Mammary epithelial cell (primary cell): ENCODE measurements around the gene IRF2BP2.

Source experiments
- EZH2 ChIP-seq: IDR thresholded peaks from 2 replicates; pipeline ENCODE4 v1.6.1; 2012; ENCODE audit warnings: low read length, inconsistent platforms, borderline replicate concordance
- TF ChIP-seq, protein P1 (sequence below), 2 donors: IDR thresholded peaks in 1 of 2; conservative IDR thresholded peaks in 1 of 2; 2 replicates each; pipeline ENCODE4 v1.5.1; 2011 to 2012; ENCODE audit warnings: inconsistent platforms in 2 of 2, low read length in 2 of 2, mild to moderate bottlenecking in 2 of 2, control low read depth in 1 of 2, low read depth in 1 of 2; ENCODE audit not compliant: insufficient read depth in 1 of 2; ENCODE audit errors: extremely low read depth in 1 of 2

DNA sequence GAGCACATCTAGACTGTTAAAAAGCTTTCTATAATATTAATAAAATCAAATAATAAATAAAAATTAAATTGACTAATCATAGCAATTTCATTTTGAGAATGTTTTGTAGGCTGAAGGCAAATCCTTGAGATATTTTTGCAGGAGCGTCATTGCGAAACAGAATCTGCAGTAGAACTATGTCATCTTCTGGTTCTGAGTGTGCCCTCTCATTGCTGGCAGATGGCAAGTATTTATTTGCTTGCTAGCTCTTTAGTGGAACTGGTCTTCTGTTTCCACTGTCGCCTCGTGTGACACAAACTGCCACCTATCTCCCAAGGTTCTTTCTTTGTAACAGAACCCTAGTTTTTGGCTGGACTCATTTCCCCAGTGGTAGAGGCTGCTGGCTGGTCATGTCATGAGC, 19.0 kb upstream of the IRF2BP2 start:
- TF ChIP-seq, protein P1, sequence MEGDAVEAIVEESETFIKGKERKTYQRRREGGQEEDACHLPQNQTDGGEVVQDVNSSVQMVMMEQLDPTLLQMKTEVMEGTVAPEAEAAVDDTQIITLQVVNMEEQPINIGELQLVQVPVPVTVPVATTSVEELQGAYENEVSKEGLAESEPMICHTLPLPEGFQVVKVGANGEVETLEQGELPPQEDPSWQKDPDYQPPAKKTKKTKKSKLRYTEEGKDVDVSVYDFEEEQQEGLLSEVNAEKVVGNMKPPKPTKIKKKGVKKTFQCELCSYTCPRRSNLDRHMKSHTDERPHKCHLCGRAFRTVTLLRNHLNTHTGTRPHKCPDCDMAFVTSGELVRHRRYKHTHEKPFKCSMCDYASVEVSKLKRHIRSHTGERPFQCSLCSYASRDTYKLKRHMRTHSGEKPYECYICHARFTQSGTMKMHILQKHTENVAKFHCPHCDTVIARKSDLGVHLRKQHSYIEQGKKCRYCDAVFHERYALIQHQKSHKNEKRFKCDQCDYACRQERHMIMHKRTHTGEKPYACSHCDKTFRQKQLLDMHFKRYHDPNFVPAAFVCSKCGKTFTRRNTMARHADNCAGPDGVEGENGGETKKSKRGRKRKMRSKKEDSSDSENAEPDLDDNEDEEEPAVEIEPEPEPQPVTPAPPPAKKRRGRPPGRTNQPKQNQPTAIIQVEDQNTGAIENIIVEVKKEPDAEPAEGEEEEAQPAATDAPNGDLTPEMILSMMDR (conservative IDR thresholded peaks at IDR 0.05 in 1 of 2, IDR thresholded peaks at IDR 0.05 in 1 of 2; ENCODE audit: extremely low read depth in 1 of 2, insufficient read depth in 1 of 2, low read depth in 1 of 2, low read length in 2 of 2): no peak
- TF ChIP-seq EZH2: no peak
